ENCODE data around the gene GTF2F2.

DNA sequence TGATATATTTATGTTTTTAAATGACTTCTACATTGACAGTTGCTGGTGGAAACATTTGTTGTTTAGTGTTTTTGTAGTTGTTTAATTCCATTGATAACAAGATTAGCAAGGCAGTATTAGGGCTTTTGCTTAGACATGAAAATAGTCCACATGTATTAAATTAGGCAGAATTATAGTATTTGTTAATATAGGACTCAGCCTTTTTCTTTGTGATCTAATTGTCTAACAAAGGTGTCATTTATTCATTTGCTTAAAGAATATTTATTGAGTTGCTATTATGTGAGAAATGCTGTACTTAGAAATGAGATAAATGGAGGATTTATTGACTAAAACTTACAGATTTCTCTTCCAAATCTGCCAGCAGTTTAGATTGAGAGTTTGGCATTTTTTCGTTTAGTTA, 122.2 kb downstream of the GTF2F2 start:
- TF ChIP-seq POLR2AphosphoS5 (IDR thresholded peaks at IDR 0.05; ENCODE audit: low read depth) (no peak), STAT1 (IDR thresholded peaks at IDR 0.05; ENCODE audit: unreplicated experiment) (no peak), EZH2 (IDR thresholded peaks at IDR 0.05; ENCODE audit: low read depth, unreplicated experiment) (no peak), EZH2phosphoT487 (IDR thresholded peaks at IDR 0.05; ENCODE audit: unreplicated experiment) (no peak), JUNB (IDR thresholded peaks at IDR 0.05; ENCODE audit: unreplicated experiment) (no peak), CREB1 (CRISPR knock-in tag; IDR thresholded peaks at IDR 0.05; ENCODE audit: low read depth) (no peak)
- TF ChIP-seq, protein P1, sequence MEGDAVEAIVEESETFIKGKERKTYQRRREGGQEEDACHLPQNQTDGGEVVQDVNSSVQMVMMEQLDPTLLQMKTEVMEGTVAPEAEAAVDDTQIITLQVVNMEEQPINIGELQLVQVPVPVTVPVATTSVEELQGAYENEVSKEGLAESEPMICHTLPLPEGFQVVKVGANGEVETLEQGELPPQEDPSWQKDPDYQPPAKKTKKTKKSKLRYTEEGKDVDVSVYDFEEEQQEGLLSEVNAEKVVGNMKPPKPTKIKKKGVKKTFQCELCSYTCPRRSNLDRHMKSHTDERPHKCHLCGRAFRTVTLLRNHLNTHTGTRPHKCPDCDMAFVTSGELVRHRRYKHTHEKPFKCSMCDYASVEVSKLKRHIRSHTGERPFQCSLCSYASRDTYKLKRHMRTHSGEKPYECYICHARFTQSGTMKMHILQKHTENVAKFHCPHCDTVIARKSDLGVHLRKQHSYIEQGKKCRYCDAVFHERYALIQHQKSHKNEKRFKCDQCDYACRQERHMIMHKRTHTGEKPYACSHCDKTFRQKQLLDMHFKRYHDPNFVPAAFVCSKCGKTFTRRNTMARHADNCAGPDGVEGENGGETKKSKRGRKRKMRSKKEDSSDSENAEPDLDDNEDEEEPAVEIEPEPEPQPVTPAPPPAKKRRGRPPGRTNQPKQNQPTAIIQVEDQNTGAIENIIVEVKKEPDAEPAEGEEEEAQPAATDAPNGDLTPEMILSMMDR (conservative IDR thresholded peaks at IDR 0.05; ENCODE audit: low read depth in 2 of 2): no peak
- TF ChIP-seq, protein P2, sequence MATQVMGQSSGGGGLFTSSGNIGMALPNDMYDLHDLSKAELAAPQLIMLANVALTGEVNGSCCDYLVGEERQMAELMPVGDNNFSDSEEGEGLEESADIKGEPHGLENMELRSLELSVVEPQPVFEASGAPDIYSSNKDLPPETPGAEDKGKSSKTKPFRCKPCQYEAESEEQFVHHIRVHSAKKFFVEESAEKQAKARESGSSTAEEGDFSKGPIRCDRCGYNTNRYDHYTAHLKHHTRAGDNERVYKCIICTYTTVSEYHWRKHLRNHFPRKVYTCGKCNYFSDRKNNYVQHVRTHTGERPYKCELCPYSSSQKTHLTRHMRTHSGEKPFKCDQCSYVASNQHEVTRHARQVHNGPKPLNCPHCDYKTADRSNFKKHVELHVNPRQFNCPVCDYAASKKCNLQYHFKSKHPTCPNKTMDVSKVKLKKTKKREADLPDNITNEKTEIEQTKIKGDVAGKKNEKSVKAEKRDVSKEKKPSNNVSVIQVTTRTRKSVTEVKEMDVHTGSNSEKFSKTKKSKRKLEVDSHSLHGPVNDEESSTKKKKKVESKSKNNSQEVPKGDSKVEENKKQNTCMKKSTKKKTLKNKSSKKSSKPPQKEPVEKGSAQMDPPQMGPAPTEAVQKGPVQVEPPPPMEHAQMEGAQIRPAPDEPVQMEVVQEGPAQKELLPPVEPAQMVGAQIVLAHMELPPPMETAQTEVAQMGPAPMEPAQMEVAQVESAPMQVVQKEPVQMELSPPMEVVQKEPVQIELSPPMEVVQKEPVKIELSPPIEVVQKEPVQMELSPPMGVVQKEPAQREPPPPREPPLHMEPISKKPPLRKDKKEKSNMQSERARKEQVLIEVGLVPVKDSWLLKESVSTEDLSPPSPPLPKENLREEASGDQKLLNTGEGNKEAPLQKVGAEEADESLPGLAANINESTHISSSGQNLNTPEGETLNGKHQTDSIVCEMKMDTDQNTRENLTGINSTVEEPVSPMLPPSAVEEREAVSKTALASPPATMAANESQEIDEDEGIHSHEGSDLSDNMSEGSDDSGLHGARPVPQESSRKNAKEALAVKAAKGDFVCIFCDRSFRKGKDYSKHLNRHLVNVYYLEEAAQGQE (IDR thresholded peaks at IDR 0.05; ENCODE audit: unreplicated experiment): no peak

All from GM23338 (cell line).